K562 (cell line): ENCODE data around the gene ABCB9. TPM values are rescaled to one million over a fixed set of nuclear protein-coding genes. Genes with fewer than 3 reads are reported as not detected.

Experiments
- ARID2 ChIP-seq: fragments of 450-650 bp; IDR thresholded peaks from 2 replicates; pipeline ENCODE4 v1.6.1; 2017; ENCODE audit warnings: antibody characterized with exemption, mild to moderate bottlenecking
- ESRRA ChIP-seq: fragments of 450-650 bp; IDR thresholded peaks from 2 replicates; pipeline ENCODE4 v1.6.1; 2014; ENCODE audit warnings: low read depth, mild to moderate bottlenecking, moderate library complexity, borderline replicate concordance
- MECOM ChIP-seq: fragments of 250-450 bp; sonication (Bioruptor Pico); IDR thresholded peaks from 2 replicates; pipeline ENCODE4 v1.8.0; 2022; ENCODE audit warnings: inconsistent platforms
- NCOR1 ChIP-seq: fragments of 450-650 bp; IDR thresholded peaks from 2 replicates; pipeline ENCODE4 v1.6.1; 2016; ENCODE audit warnings: mild to moderate bottlenecking, moderate library complexity
- PHF21A ChIP-seq: fragments of 450-650 bp; IDR thresholded peaks from 2 replicates; pipeline ENCODE4 v1.6.1; 2017; ENCODE audit warnings: low read depth, borderline replicate concordance
- PURB ChIP-seq: sonication (generic); formaldehyde crosslinking; IDR thresholded peaks from 2 replicates; pipeline ENCODE4 v1.9.0; 2021; ENCODE audit warnings: low read depth, mild to moderate bottlenecking, missing genetic modification reagents
- RAD51 ChIP-seq: fragments of 450-650 bp; IDR thresholded peaks from 2 replicates; pipeline ENCODE4 v1.7.1; 2016; ENCODE audit warnings: low read depth, mild to moderate bottlenecking, borderline replicate concordance
- SAFB ChIP-seq: fragments of 200-400 bp; formaldehyde crosslinking; IDR thresholded peaks from 2 replicates; pipeline ENCODE4 v1.6.1; 2017; ENCODE audit warnings: low read depth, low read length, borderline replicate concordance
- SMARCA4 ChIP-seq: fragments of 450-650 bp; IDR thresholded peaks from 2 replicates; pipeline ENCODE4 v1.6.1; 2016
- YY1 ChIP-seq, 3 experiments: IDR thresholded peaks; 2 replicates each; pipeline ENCODE4 v1.6.1; 2011; ENCODE audit warnings: low read length in 2 of 3, mild to moderate bottlenecking in 2 of 3, moderate library complexity in 2 of 3, borderline replicate concordance in 1 of 3, control low read depth in 1 of 3, low read depth in 1 of 3; ENCODE audit not compliant: insufficient read depth in 3 of 3, insufficient replicate concordance in 2 of 3, control insufficient read depth in 1 of 3, insufficient read length in 1 of 3; ENCODE audit errors: extremely low read depth in 1 of 3
- ZNF133 ChIP-seq: fragments of 250-450 bp; sonication (Bioruptor Pico); IDR thresholded peaks from 2 replicates; pipeline ENCODE4 v1.4.0; 2020; ENCODE audit warnings: mild to moderate bottlenecking
- polyA plus RNA-seq, 8 experiments: library from polyadenylated mRNA; depleted of rRNA in 4 of 8; stranded (reverse) in 5 of 8; unstranded in 3 of 8; fragments of >200 nt; fragmentation: Nextera tagmentation in 2 of 8; fragmentation: Illumina TruSeq in 1 of 8; extraction: Ambion mirVana in 2 of 8; extraction: Trizol in 1 of 8; gene quantifications; 2 replicates each; pipeline versions ENCODE4 v1.2.1 to v1.2.3, GENCODE V29; 2011 to 2014; ENCODE audit warnings: inconsistent platforms in 1 of 8, missing spikeins in 1 of 8
- total RNA-seq, 7 experiments: library from RNA; depleted of rRNA in 6 of 7; stranded (reverse); fragments of >200 nt in 6 of 7; fragmentation: Illumina TruSeq in 2 of 7; extraction: Trizol in 2 of 7; gene quantifications; 2 replicates each; pipeline versions ENCODE4 v1.2.1 to v1.2.3, GENCODE V29; 2011 to 2021; ENCODE audit warnings: low replicate concordance in 1 of 7
- TF ChIP-seq, protein P1 (sequence below): fragments of 250-450 bp; sonication (Bioruptor Pico); IDR thresholded peaks from 2 replicates; pipeline ENCODE4 v1.4.0; 2020; ENCODE audit warnings: mild to moderate bottlenecking, moderate library complexity, borderline replicate concordance
- TF ChIP-seq, protein P2 (sequence below): fragments of 450-650 bp; formaldehyde crosslinking; IDR thresholded peaks from 2 replicates; pipeline ENCODE4 v1.4.0; 2020; ENCODE audit warnings: mild to moderate bottlenecking, moderate library complexity
- TF ChIP-seq, protein P3 (sequence below): sonication (generic); formaldehyde crosslinking; IDR thresholded peaks from 2 replicates; pipeline ENCODE4 v1.8.0; 2022; ENCODE audit warnings: missing genetic modification reagents, mild to moderate bottlenecking, moderate library complexity, borderline replicate concordance
- TF ChIP-seq, protein P4 (sequence below): sonication (generic); formaldehyde crosslinking; IDR thresholded peaks from 2 replicates; pipeline ENCODE4 v1.8.0; 2023; ENCODE audit warnings: mild to moderate bottlenecking, missing genetic modification reagents
- TF ChIP-seq, protein P5 (sequence below): IDR thresholded peaks from 3 replicates; pipeline ENCODE4 v1.6.1; 2011; ENCODE audit warnings: borderline replicate concordance, mild to moderate bottlenecking, moderate library complexity; ENCODE audit not compliant: insufficient read length; ENCODE audit errors: extremely low read depth

The ABCB9 gene
- total and polyA plus RNA-seq, 9 of the 15 experiments (the other 6 are each of a cell fraction or from before 2014, with no cell fraction given): 0.20 to 12.6 (median 6.2) TPM

DNA sequence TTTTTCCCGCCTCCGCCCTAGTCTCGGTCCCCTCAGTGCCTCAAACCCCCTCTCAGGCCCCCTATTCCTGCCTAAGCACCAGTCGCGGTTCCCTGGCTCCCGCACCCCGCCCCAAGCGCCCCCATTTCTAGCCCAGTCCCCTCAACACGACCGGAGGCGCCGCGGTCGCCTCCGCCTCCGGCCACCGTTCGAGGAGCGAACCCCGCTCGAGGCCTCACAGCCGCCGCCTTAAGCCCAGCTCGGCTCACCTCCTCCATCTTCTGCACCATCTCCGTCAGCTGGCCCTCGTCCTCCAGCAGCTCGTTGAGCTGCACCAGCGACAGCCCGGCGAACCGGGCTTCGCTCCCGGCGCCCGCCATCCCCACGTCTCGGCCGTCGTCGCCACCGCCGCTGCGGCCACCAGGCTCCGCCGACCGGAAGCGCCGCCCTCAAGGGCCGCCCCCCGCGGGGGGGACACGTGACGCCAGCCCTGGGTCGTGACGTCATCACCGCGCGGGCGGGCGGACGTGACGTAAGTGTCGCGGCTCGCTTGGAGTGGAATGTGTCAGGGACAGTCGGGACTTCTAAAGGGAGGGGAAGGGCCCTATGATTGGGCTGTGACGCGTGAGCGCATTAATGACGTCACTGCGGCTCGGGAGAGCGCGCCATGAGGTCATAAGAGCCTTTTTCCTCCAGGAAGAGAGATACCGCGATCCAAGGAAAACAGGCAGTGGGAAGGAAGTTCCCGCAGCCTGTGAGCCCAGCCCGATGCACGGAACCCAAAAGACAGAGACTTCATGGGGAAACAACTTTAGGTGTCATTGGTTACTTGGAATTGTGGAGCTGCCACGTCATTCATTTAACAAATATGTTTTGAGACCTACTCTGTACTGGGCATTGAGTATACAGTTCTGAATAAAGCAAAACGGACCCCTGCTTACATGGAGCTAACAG, 70.3 kb downstream of the ABCB9 start, which contains the start of gene VPS37B (continued):
- TF ChIP-seq SAFB (no peak), YY1 (IDR thresholded peaks at IDR 0.05; ENCODE audit: borderline replicate concordance in 1 of 3, control insufficient read depth in 1 of 3, extremely low read depth in 1 of 3, insufficient read depth in 3 of 3, insufficient read length in 1 of 3, insufficient replicate concordance in 2 of 3, low read depth in 1 of 3, low read length in 2 of 3) (peak in 2 of 3 experiments; percentile 79 to 90), PHF21A (no peak), PURB (no peak), ZNF133 (CRISPR knock-in tag) (no peak), ESRRA (peak; percentile 95), ARID2 (no peak), RAD51 (peak; percentile 89), NCOR1 (peak; percentile 63), SMARCA4 (no peak), MECOM (CRISPR knock-in tag) (no peak)
- TF ChIP-seq, protein P1, sequence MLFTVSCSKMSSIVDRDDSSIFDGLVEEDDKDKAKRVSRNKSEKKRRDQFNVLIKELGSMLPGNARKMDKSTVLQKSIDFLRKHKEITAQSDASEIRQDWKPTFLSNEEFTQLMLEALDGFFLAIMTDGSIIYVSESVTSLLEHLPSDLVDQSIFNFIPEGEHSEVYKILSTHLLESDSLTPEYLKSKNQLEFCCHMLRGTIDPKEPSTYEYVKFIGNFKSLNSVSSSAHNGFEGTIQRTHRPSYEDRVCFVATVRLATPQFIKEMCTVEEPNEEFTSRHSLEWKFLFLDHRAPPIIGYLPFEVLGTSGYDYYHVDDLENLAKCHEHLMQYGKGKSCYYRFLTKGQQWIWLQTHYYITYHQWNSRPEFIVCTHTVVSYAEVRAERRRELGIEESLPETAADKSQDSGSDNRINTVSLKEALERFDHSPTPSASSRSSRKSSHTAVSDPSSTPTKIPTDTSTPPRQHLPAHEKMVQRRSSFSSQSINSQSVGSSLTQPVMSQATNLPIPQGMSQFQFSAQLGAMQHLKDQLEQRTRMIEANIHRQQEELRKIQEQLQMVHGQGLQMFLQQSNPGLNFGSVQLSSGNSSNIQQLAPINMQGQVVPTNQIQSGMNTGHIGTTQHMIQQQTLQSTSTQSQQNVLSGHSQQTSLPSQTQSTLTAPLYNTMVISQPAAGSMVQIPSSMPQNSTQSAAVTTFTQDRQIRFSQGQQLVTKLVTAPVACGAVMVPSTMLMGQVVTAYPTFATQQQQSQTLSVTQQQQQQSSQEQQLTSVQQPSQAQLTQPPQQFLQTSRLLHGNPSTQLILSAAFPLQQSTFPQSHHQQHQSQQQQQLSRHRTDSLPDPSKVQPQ: no peak
- TF ChIP-seq, protein P2, sequence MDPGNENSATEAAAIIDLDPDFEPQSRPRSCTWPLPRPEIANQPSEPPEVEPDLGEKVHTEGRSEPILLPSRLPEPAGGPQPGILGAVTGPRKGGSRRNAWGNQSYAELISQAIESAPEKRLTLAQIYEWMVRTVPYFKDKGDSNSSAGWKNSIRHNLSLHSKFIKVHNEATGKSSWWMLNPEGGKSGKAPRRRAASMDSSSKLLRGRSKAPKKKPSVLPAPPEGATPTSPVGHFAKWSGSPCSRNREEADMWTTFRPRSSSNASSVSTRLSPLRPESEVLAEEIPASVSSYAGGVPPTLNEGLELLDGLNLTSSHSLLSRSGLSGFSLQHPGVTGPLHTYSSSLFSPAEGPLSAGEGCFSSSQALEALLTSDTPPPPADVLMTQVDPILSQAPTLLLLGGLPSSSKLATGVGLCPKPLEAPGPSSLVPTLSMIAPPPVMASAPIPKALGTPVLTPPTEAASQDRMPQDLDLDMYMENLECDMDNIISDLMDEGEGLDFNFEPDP (CRISPR knock-in tag): no peak
- TF ChIP-seq, protein P3, sequence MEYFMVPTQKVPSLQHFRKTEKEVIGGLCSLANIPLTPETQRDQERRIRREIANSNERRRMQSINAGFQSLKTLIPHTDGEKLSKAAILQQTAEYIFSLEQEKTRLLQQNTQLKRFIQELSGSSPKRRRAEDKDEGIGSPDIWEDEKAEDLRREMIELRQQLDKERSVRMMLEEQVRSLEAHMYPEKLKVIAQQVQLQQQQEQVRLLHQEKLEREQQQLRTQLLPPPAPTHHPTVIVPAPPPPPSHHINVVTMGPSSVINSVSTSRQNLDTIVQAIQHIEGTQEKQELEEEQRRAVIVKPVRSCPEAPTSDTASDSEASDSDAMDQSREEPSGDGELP (CRISPR knock-in tag): peak; percentile 78
- TF ChIP-seq, protein P4, sequence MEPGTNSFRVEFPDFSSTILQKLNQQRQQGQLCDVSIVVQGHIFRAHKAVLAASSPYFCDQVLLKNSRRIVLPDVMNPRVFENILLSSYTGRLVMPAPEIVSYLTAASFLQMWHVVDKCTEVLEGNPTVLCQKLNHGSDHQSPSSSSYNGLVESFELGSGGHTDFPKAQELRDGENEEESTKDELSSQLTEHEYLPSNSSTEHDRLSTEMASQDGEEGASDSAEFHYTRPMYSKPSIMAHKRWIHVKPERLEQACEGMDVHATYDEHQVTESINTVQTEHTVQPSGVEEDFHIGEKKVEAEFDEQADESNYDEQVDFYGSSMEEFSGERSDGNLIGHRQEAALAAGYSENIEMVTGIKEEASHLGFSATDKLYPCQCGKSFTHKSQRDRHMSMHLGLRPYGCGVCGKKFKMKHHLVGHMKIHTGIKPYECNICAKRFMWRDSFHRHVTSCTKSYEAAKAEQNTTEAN (CRISPR knock-in tag): 0 out of 2 replicates have a peak, but pooled peaks have one; percentile 41
- TF ChIP-seq, protein P5, sequence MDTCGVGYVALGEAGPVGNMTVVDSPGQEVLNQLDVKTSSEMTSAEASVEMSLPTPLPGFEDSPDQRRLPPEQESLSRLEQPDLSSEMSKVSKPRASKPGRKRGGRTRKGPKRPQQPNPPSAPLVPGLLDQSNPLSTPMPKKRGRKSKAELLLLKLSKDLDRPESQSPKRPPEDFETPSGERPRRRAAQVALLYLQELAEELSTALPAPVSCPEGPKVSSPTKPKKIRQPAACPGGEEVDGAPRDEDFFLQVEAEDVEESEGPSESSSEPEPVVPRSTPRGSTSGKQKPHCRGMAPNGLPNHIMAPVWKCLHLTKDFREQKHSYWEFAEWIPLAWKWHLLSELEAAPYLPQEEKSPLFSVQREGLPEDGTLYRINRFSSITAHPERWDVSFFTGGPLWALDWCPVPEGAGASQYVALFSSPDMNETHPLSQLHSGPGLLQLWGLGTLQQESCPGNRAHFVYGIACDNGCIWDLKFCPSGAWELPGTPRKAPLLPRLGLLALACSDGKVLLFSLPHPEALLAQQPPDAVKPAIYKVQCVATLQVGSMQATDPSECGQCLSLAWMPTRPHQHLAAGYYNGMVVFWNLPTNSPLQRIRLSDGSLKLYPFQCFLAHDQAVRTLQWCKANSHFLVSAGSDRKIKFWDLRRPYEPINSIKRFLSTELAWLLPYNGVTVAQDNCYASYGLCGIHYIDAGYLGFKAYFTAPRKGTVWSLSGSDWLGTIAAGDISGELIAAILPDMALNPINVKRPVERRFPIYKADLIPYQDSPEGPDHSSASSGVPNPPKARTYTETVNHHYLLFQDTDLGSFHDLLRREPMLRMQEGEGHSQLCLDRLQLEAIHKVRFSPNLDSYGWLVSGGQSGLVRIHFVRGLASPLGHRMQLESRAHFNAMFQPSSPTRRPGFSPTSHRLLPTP: no peak
